GM23338 (cell line): ENCODE data around the gene PLRG1.

Experiments
- CREB1 ChIP-seq: fragments of 250-450 bp; sonication (Bioruptor Pico); IDR thresholded peaks from 2 replicates; pipeline ENCODE4 v1.5.0; 2020; ENCODE audit warnings: low read depth, mild to moderate bottlenecking, moderate library complexity
- CTCF ChIP-seq, 2 experiments: fragments of 200-600 bp in 1 of 2; sonication (generic) in 1 of 2; conservative IDR thresholded peaks; 2 replicates each; pipeline versions ENCODE4 v1.5.1 to v1.6.1; 2016 to 2017; ENCODE audit warnings: antibody characterized with exemption in 2 of 2, low read depth in 2 of 2, mild to moderate bottlenecking in 2 of 2, moderate library complexity in 1 of 2
- EZH2 ChIP-seq: fragments of 200-600 bp; sonication (generic); IDR thresholded peaks from one replicate; pipeline ENCODE4 v1.8.0; 2017; ENCODE audit warnings: antibody characterized with exemption, mild to moderate bottlenecking, low read depth; ENCODE audit not compliant: unreplicated experiment
- EZH2phosphoT487 ChIP-seq: fragments of 200-600 bp; sonication (generic); IDR thresholded peaks from one replicate; pipeline ENCODE4 v1.8.1; 2018; ENCODE audit warnings: antibody characterized with exemption; ENCODE audit not compliant: unreplicated experiment
- JUNB ChIP-seq: IDR thresholded peaks from one replicate; pipeline ENCODE4 v1.6.1; 2016; ENCODE audit warnings: antibody characterized with exemption; ENCODE audit not compliant: unreplicated experiment
- POLR2AphosphoS5 ChIP-seq: IDR thresholded peaks from 2 replicates; pipeline ENCODE4 v1.6.1; 2016; ENCODE audit warnings: antibody characterized with exemption, low read depth
- REST ChIP-seq: IDR thresholded peaks from one replicate; pipeline ENCODE4 v1.6.1; 2018; ENCODE audit warnings: antibody characterized with exemption; ENCODE audit not compliant: unreplicated experiment
- STAT1 ChIP-seq: IDR thresholded peaks from one replicate; pipeline ENCODE4 v1.6.1; 2016; ENCODE audit warnings: antibody characterized with exemption; ENCODE audit not compliant: unreplicated experiment
- ZNF331 ChIP-seq: fragments of 250-450 bp; sonication (Bioruptor Pico); IDR thresholded peaks from 2 replicates; pipeline ENCODE4 v1.5.0; 2020; ENCODE audit warnings: low read depth, mild to moderate bottlenecking, moderate library complexity

GRCh38 chr4:154497889-154498288, 52.3 kb downstream of the PLRG1 start:
- TF ChIP-seq CREB1 (CRISPR knock-in tag) (no peak), CTCF (conservative IDR thresholded peaks at IDR 0.05; ENCODE audit: low read depth in 2 of 2) (no peak), EZH2 (no peak), POLR2AphosphoS5 (no peak), EZH2phosphoT487 (no peak), REST (no peak), JUNB (no peak), ZNF331 (CRISPR knock-in tag) (no peak), STAT1 (no peak)
